Activated CD8-positive, alpha-beta memory T cell treated with anti-CD3 and anti-CD28 coated beads, Interleukin-2, amount 50 U/mL, for 1 hour (primary cell): ENCODE measurements around the gene PTAFR.

Experiments used
- DNase-seq: peaks from one replicate; pipeline ENCODE4 v3.0.0-alpha.2; 2020; ENCODE audit errors: extremely low read depth

The PTAFR gene

GRCh38 chr1:28176492-28177470 lies at the start of gene PTAFR:
TSS of gene PTAFR (minus strand) at chr1:28176690. CDS start at chr1:28151021, 25,669 bp downstream.
- DNase-seq: no peak

GRCh38 chr1:28213315-28213714 lies 36.8 kb upstream of the PTAFR start:
- no peak for DNase-seq

- DNase-seq: no peak
These were observed 33.2 kb upstream of the PTAFR start for GRCh38 chr1:28209700-28210099.

GRCh38 chr1:28208818-28209441 lies 32.4 kb upstream of the PTAFR start:
- no peak for DNase-seq

GRCh38 chr1:28205243-28205642 lies 28.8 kb upstream of the PTAFR start:
- DNase-seq: no peak

- DNase-seq: no peak
These were observed 23.9 kb upstream of the PTAFR start for GRCh38 chr1:28200234-28200873.

- peak; percentile 1 for DNase-seq
These were observed 23.1 kb upstream of the PTAFR start for GRCh38 chr1:28199328-28200233.

GRCh38 chr1:28197682-28198415 lies 21.4 kb upstream of the PTAFR start:
- DNase-seq: no peak

- no peak for DNase-seq
These were observed 19.8 kb upstream of the PTAFR start for GRCh38 chr1:28196330-28196729.

- DNase-seq: no peak
These were observed 19.3 kb upstream of the PTAFR start for GRCh38 chr1:28195780-28196179.

- no peak for DNase-seq
These were observed 18.0 kb upstream of the PTAFR start for GRCh38 chr1:28194326-28195035.

GRCh38 chr1:28193701-28194161 lies 17.2 kb upstream of the PTAFR start:
- no peak for DNase-seq

GRCh38 chr1:28190996-28191645 lies 14.6 kb upstream of the PTAFR start:
- DNase-seq: no peak

GRCh38 chr1:28190337-28190979 lies 14.0 kb upstream of the PTAFR start:
- DNase-seq: no peak

GRCh38 chr1:28185071-28185470 lies 8.6 kb upstream of the PTAFR start:
- no peak for DNase-seq

- DNase-seq: no peak
These were observed 4.1 kb upstream of the PTAFR start for GRCh38 chr1:28180306-28181305.

GRCh38 chr1:28178690-28179485 lies 2.4 kb upstream of the PTAFR start:
- DNase-seq: no peak
